Kidney epithelial cell (primary cell): ENCODE measurements around the gene MIX23. TPM values are rescaled to one million over a fixed set of nuclear protein-coding genes. Genes with fewer than 3 reads are reported as not detected.

Experiments used
- DNase-seq: peaks from one replicate; pipeline ENCODE4 v3.0.0-alpha.2; 2010; ENCODE audit warnings: low read depth
- H3K27me3 ChIP-seq: 2 replicates; pipeline ENCODE4 v1.6.0; 2011; ENCODE audit warnings: low read length; ENCODE audit not compliant: control insufficient read depth, insufficient read depth
- H3K36me3 ChIP-seq: 2 replicates; pipeline ENCODE4 v1.5.1; 2011; ENCODE audit warnings: low read length; ENCODE audit not compliant: control insufficient read depth, insufficient read depth
- H3K4me3 ChIP-seq: 2 replicates; pipeline ENCODE4 v1.5.1; 2011; ENCODE audit warnings: low read depth, mild to moderate bottlenecking, control low read depth, low read length
- CTCF ChIP-seq: IDR thresholded peaks from 2 replicates; pipeline ENCODE4 v1.5.1; 2011; ENCODE audit warnings: mild to moderate bottlenecking, moderate library complexity, low read length, control low read depth, inconsistent platforms; ENCODE audit not compliant: insufficient read depth, poor library complexity, severe bottlenecking
- total RNA-seq: library from RNA; depleted of rRNA; stranded (reverse); fragments of >200 nt; gene quantifications from 2 replicates; pipeline ENCODE4 v1.2.3, GENCODE V29; 2015

The MIX23 gene
- total RNA-seq, result 24.8 and 27.1 TPM in 2 replicates

- peak; percentile 25 for DNase-seq
- H3K36me3 ChIP-seq, result no peaks in the 10 kb centered on the region
- TF ChIP-seq CTCF, result no peak
- H3K27me3 ChIP-seq, result no peaks in the 10 kb centered on the region
- peak within 1 kb of the TSS; percentile 90 for H3K4me3 ChIP-seq
Measured at GRCh38 chr3:122382888-122383666, at the start of gene MIX23. Gene MIX23 (minus strand): TSS chr3:122383231. CDS start chr3:122383224, 7 bp downstream.

- Histone ChIP-seq H3K36me3 (peaks cover 3% of the 10 kb centered on the region), H3K4me3 (no peak overlapping the region), H3K27me3 (no peaks in the 10 kb centered on the region)
- TF ChIP-seq CTCF, result no peak
- no peak for DNase-seq
Measured at GRCh38 chr3:122430371-122430770, 47.3 kb upstream of the MIX23 start.

- no peak for TF ChIP-seq CTCF
- DNase-seq, result no peak
- H3K27me3 ChIP-seq, result no peaks in the 10 kb centered on the region
- peaks cover 3% of the 10 kb centered on the region for H3K36me3 ChIP-seq
- no peak overlapping the region for H3K4me3 ChIP-seq
Measured at GRCh38 chr3:122427857-122428471, 44.9 kb upstream of the MIX23 start.

GRCh38 chr3:122421836-122422235 is 38.8 kb upstream of the MIX23 start:
- no peak overlapping the region for H3K4me3 ChIP-seq
- no peak for TF ChIP-seq CTCF
- H3K27me3 ChIP-seq, result no peaks in the 10 kb centered on the region
- no peak for DNase-seq
- H3K36me3 ChIP-seq, result peaks cover 5% of the 10 kb centered on the region

GRCh38 chr3:122421101-122421500 is 38.1 kb upstream of the MIX23 start:
- no peaks in the 10 kb centered on the region for H3K27me3 ChIP-seq
- TF ChIP-seq CTCF, result no peak
- no peak overlapping the region for H3K4me3 ChIP-seq
- no peak for DNase-seq
- peaks cover 2% of the 10 kb centered on the region for H3K36me3 ChIP-seq
